Measurements from ENCODE around the gene NUDT9.

- TF ChIP-seq, protein P1, sequence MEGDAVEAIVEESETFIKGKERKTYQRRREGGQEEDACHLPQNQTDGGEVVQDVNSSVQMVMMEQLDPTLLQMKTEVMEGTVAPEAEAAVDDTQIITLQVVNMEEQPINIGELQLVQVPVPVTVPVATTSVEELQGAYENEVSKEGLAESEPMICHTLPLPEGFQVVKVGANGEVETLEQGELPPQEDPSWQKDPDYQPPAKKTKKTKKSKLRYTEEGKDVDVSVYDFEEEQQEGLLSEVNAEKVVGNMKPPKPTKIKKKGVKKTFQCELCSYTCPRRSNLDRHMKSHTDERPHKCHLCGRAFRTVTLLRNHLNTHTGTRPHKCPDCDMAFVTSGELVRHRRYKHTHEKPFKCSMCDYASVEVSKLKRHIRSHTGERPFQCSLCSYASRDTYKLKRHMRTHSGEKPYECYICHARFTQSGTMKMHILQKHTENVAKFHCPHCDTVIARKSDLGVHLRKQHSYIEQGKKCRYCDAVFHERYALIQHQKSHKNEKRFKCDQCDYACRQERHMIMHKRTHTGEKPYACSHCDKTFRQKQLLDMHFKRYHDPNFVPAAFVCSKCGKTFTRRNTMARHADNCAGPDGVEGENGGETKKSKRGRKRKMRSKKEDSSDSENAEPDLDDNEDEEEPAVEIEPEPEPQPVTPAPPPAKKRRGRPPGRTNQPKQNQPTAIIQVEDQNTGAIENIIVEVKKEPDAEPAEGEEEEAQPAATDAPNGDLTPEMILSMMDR (IDR thresholded peaks at IDR 0.05; ENCODE audit: insufficient read depth, low read depth, low read length) = no peak
- no peak for TF ChIP-seq EZH2 (IDR thresholded peaks at IDR 0.05; ENCODE audit: insufficient read depth, low read length)
Observed at GRCh38 chr4:87409420-87409939, 12.9 kb upstream of the NUDT9 start.

Measured in astrocyte (in vitro differentiated cells and primary cell).